ENCODE results near the gene C6orf52. TPM values are rescaled to one million over a fixed set of nuclear protein-coding genes. Genes with fewer than 3 reads are reported as not detected.
A peak's percentile ranks its signal among the peaks of the same experiment; 100 is the strongest.
"Not testable (repeated sequence)": the region's sequence is repeated elsewhere in the genome, so short reads cannot be mapped to it uniquely, and the experiment has no call there.

The C6orf52 gene
- total RNA-seq, 1 donor from 2014 or later = 1.7 TPM

GRCh38 chr6:10690651-10691445 is 3.6 kb downstream of the C6orf52 start:
- H3K9me3 Mint-ChIP-seq = no peaks in the 10 kb centered on the region
- no peak for DNase-seq (ENCODE audit: low spot score)
- no peak overlapping the region for H3K27ac Mint-ChIP-seq
- no peaks in the 10 kb centered on the region for H3K27me3 Mint-ChIP-seq (ENCODE audit: low read depth)
- peaks cover 12% of the 10 kb centered on the region for H3K4me1 Mint-ChIP-seq (ENCODE audit: low read depth)
- peaks cover 15% of the 10 kb centered on the region for H3K36me3 Mint-ChIP-seq (ENCODE audit: low read depth)
- no peak overlapping the region for H3K4me3 Mint-ChIP-seq (ENCODE audit: low read depth)
- intact Hi-C loops (cut with micrococcal nuclease) = loop anchor here (5.0 kb wide), 1 partner anchor 146 kb away; the partner anchor contains the start of gene MAK

GRCh38 chr6:10687582-10687981 is 6.8 kb downstream of the C6orf52 start:
- Mint-ChIP-seq H3K9me3 (no peaks in the 10 kb centered on the region), H3K27me3 (ENCODE audit: low read depth) (no peaks in the 10 kb centered on the region), H3K27ac (no peak overlapping the region), H3K36me3 (ENCODE audit: low read depth) (no peaks in the 10 kb centered on the region), H3K4me3 (ENCODE audit: low read depth) (no peak overlapping the region), H3K4me1 (ENCODE audit: low read depth) (peaks cover 27% of the 10 kb centered on the region)
- DNase-seq (ENCODE audit: low spot score) = no peak
- intact Hi-C loops (cut with micrococcal nuclease) = no loop called here

- intact Hi-C loops (cut with micrococcal nuclease) = no loop called here
- H3K27me3 Mint-ChIP-seq (ENCODE audit: low read depth) = no peaks in the 10 kb centered on the region
- no peaks in the 10 kb centered on the region for H3K9me3 Mint-ChIP-seq
- H3K36me3 Mint-ChIP-seq (ENCODE audit: low read depth) = no peaks in the 10 kb centered on the region
- H3K4me3 Mint-ChIP-seq (ENCODE audit: low read depth) = no peak overlapping the region
- H3K4me1 Mint-ChIP-seq (ENCODE audit: low read depth) = peaks cover 33% of the 10 kb centered on the region
- no peak for DNase-seq (ENCODE audit: low spot score)
- H3K27ac Mint-ChIP-seq = no peak overlapping the region
These were observed 7.5 kb downstream of the C6orf52 start for GRCh38 chr6:10686901-10687300.

GRCh38 chr6:10685092-10685915 is 9.1 kb downstream of the C6orf52 start:
- no peak overlapping the region for H3K27ac Mint-ChIP-seq

DNA sequence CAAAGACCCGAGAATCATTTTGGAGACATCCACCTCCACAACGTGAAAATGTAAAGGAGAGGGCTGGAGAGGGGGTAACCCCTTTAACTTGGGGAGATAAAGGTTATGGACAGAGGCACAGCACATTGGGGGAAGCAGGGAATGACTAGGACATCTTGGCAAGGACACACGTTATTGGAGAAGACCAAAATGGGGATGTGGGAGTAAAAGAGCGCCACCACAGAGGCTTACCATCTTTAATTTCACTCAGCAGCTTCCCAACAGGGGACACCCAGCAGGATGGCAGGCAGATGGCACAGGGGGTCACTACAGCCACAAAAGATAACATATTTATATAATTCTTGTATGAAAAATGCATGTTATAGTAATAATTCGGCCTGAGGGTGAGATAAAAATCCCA is 9.8 kb downstream of the C6orf52 start:
- Mint-ChIP-seq H3K4me3 (ENCODE audit: low read depth) (no peak overlapping the region), H3K4me1 (ENCODE audit: low read depth) (peaks cover 37% of the 10 kb centered on the region), H3K9me3 (peaks cover 3% of the 10 kb centered on the region), H3K36me3 (ENCODE audit: low read depth) (no peaks in the 10 kb centered on the region), H3K27me3 (ENCODE audit: low read depth) (peaks cover under 1% of the 10 kb centered on the region), H3K27ac (no peak overlapping the region)
- DNase-seq (ENCODE audit: low spot score) = no peak
- intact Hi-C loops (cut with micrococcal nuclease) = no loop called here

More at GRCh38 chr6:10685092-10685915, 9.1 kb downstream of the C6orf52 start:
- no peak for DNase-seq (ENCODE audit: low spot score)
- Mint-ChIP-seq H3K36me3 (ENCODE audit: low read depth) (no peaks in the 10 kb centered on the region), H3K4me1 (ENCODE audit: low read depth) (peaks cover 36% of the 10 kb centered on the region), H3K4me3 (ENCODE audit: low read depth) (no peak overlapping the region), H3K9me3 (peaks cover 3% of the 10 kb centered on the region), H3K27me3 (ENCODE audit: low read depth) (no peaks in the 10 kb centered on the region)
- intact Hi-C loops (cut with micrococcal nuclease) = no loop called here

GRCh38 chr6:10682355-10682988 is 11.9 kb downstream of the C6orf52 start:
- intact Hi-C loops (cut with micrococcal nuclease) = no loop called here
- peaks cover 38% of the 10 kb centered on the region for H3K4me1 Mint-ChIP-seq (ENCODE audit: low read depth)
- H3K4me3 Mint-ChIP-seq (ENCODE audit: low read depth) = no peak overlapping the region
- H3K36me3 Mint-ChIP-seq (ENCODE audit: low read depth) = no peaks in the 10 kb centered on the region
- peaks cover 2% of the 10 kb centered on the region for H3K27me3 Mint-ChIP-seq (ENCODE audit: low read depth)
- DNase-seq (ENCODE audit: low spot score) = no peak
- peak overlapping the region; percentile 34 for H3K27ac Mint-ChIP-seq
- peaks cover 3% of the 10 kb centered on the region for H3K9me3 Mint-ChIP-seq

- Mint-ChIP-seq H3K9me3 (peaks cover 3% of the 10 kb centered on the region), H3K27ac (no peak overlapping the region), H3K4me1 (ENCODE audit: low read depth) (peaks cover 38% of the 10 kb centered on the region), H3K36me3 (ENCODE audit: low read depth) (no peaks in the 10 kb centered on the region), H3K4me3 (ENCODE audit: low read depth) (no peak overlapping the region), H3K27me3 (ENCODE audit: low read depth) (peaks cover 2% of the 10 kb centered on the region)
- intact Hi-C loops (cut with micrococcal nuclease) = no loop called here
- DNase-seq (ENCODE audit: low spot score) = no peak
These were observed 12.6 kb downstream of the C6orf52 start for GRCh38 chr6:10681795-10682194.

DNA sequence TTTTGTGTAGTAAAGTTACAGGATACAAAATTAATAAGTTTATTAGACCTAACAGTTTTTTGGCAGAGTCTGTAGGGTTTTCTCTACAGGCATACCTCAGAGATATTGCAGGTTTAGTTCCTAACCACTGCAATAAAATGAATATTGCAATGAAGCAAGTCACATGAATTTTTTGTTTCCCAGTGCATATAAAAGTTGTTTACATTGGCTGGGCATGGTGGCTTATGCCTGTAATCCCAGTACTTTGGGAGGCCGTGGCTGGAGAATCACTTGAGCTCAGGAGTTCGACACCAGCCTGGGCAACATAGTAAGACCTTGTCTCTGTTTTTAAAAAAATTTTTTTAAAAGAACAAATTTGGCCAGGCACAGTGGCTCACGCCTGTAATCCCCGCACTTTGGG is 16.0 kb downstream of the C6orf52 start:
- intact Hi-C loops (cut with micrococcal nuclease) = no loop called here
- no peak overlapping the region for H3K4me3 Mint-ChIP-seq (ENCODE audit: low read depth)
- H3K4me1 Mint-ChIP-seq (ENCODE audit: low read depth) = peaks cover 17% of the 10 kb centered on the region
- no peak for DNase-seq (ENCODE audit: low spot score)
- peaks cover 3% of the 10 kb centered on the region for H3K9me3 Mint-ChIP-seq
- peaks cover 4% of the 10 kb centered on the region for H3K27me3 Mint-ChIP-seq (ENCODE audit: low read depth)
- no peaks in the 10 kb centered on the region for H3K36me3 Mint-ChIP-seq (ENCODE audit: low read depth)
- H3K27ac Mint-ChIP-seq = no peak overlapping the region

- peaks cover 2% of the 10 kb centered on the region for H3K4me1 Mint-ChIP-seq (ENCODE audit: low read depth)
- DNase-seq (ENCODE audit: low spot score) = no peak
- no peak overlapping the region for H3K27ac Mint-ChIP-seq
- intact Hi-C loops (cut with micrococcal nuclease) = no loop called here
- H3K4me3 Mint-ChIP-seq (ENCODE audit: low read depth) = no peak overlapping the region
- H3K9me3 Mint-ChIP-seq = peaks cover 2% of the 10 kb centered on the region
- no peaks in the 10 kb centered on the region for H3K36me3 Mint-ChIP-seq (ENCODE audit: low read depth)
- peaks cover 5% of the 10 kb centered on the region for H3K27me3 Mint-ChIP-seq (ENCODE audit: low read depth)
These were observed 18.0 kb downstream of the C6orf52 start for GRCh38 chr6:10676403-10676802.

DNA sequence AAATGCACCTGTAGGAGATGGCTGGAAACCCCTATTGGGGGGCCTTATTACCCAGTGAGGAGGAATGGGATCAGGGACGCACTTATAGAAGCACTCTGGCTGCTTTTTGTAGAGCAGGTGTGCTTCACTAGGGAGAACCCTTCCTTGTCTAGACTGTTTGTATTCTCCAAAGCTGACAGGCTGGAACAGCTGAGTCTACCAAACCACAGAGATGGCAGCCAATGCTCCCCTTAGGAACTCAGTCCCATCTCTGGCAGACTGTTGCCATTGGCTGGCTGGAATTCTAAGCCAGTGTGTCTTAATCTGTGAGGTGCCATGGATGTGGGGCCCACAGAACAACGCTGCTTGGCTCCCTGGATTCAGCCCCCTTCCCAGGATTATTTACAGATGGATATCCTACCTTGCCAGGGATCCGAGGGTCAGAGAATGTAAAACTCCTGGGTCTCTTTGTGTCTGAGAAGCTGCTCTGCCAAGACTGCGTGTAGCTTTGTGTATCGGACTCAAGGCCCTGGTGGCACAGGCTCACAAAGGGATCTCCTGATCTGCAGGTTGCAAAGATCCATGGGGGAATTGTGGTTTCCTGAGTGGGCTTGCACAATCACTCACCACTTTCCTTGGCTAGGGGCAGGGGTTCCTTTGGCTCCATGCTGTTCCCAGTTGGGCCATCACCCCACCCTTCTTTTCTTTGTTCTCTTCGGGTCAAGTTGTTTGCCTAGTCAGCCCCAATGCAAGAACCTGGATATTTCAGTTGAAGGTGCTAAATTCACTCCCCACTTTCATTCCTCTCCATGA is 26.1 kb downstream of the C6orf52 start:
- no peak for DNase-seq (ENCODE audit: low spot score)
- H3K27ac Mint-ChIP-seq = no peak overlapping the region
- H3K36me3 Mint-ChIP-seq (ENCODE audit: low read depth) = no peaks in the 10 kb centered on the region
- peaks cover 17% of the 10 kb centered on the region for H3K27me3 Mint-ChIP-seq (ENCODE audit: low read depth)
- no peaks in the 10 kb centered on the region for H3K4me1 Mint-ChIP-seq (ENCODE audit: low read depth)
- no peak overlapping the region for H3K4me3 Mint-ChIP-seq (ENCODE audit: low read depth)
- intact Hi-C loops (cut with micrococcal nuclease) = no loop called here
- H3K9me3 Mint-ChIP-seq = peaks cover 7% of the 10 kb centered on the region

DNA sequence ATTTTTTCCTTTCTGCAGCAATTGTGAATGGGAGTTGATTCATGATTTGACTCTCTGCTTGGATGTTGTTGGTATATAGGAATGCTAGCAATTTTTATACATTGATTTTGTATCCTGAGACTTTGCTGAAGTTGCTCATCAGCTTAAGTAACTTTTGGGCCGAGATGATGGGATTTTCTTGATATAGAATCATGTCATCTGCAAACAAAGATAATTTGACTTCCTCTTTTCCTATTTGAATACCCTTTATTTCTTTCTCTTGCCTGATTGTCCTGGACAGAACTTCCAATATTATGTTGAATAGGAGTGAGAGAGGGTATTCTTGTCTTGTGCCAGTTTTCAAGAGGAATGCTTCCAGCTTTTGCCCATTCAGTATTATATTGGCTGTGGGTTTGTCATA is 28.8 kb downstream of the C6orf52 start:
- intact Hi-C loops (cut with micrococcal nuclease); H3K4me3 Mint-ChIP-seq (ENCODE audit: low read depth); H3K4me1 Mint-ChIP-seq (ENCODE audit: low read depth); DNase-seq (ENCODE audit: low spot score); H3K36me3 Mint-ChIP-seq (ENCODE audit: low read depth); H3K27ac Mint-ChIP-seq; H3K9me3 Mint-ChIP-seq: not testable (repeated sequence)
- peaks cover 16% of the 10 kb centered on the region for H3K27me3 Mint-ChIP-seq (ENCODE audit: low read depth)

GRCh38 chr6:10662742-10663141 is 31.7 kb downstream of the C6orf52 start:
- H3K9me3 Mint-ChIP-seq = peaks cover 7% of the 10 kb centered on the region
- no peak overlapping the region for H3K4me3 Mint-ChIP-seq (ENCODE audit: low read depth)
- H3K27ac Mint-ChIP-seq = no peak overlapping the region
- no peaks in the 10 kb centered on the region for H3K36me3 Mint-ChIP-seq (ENCODE audit: low read depth)
- intact Hi-C loops (cut with micrococcal nuclease) = no loop called here
- no peaks in the 10 kb centered on the region for H3K4me1 Mint-ChIP-seq (ENCODE audit: low read depth)
- H3K27me3 Mint-ChIP-seq (ENCODE audit: low read depth) = peaks cover 16% of the 10 kb centered on the region
- DNase-seq (ENCODE audit: low spot score) = no peak
